ENCODE results near the gene RNPEP. TPM values are rescaled to one million over a fixed set of nuclear protein-coding genes. Genes with fewer than 3 reads are reported as not detected.
A peak's percentile ranks its signal among the peaks of the same experiment; 100 is the strongest.

The RNPEP gene
- total and polyA plus RNA-seq, 8 donors = 19.8 to 43.5 (median 28.0) TPM

DNA sequence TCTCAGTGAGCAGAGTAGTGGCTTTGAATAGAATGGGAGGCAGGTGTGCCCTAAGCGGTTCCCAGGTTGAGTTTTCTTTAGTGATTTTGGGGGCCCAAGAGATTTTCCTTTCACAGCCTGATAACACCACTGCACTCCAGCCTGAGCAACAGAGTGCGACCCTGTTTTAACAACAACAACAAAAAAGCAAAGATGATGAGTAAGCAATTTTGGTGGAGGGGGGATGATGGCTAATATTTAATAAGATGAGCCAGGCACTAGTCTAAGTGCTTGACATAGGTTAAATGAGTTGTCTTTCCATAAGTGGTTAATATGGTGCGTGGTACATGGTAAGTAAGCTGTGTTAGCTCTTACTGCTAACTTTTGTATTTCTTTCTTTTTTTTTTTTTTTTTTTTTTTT lies 2.0 kb downstream of the RNPEP start:
- Histone ChIP-seq H3K27ac (no peak overlapping the region), H3K9me3 (no peaks in the 10 kb centered on the region), H3K27me3 (no peaks in the 10 kb centered on the region), H3K36me3 (peaks cover 0 to 8% (median 3%) of the 10 kb centered on the region in 3 donors), H3K4me1 (peaks cover 0 to 11% (median 0%) of the 10 kb centered on the region in 3 donors), H3K4me3 (no peak overlapping the region)
- intact Hi-C loops (cut with DNase I) = no loop called here
- TF ChIP-seq, protein P1, sequence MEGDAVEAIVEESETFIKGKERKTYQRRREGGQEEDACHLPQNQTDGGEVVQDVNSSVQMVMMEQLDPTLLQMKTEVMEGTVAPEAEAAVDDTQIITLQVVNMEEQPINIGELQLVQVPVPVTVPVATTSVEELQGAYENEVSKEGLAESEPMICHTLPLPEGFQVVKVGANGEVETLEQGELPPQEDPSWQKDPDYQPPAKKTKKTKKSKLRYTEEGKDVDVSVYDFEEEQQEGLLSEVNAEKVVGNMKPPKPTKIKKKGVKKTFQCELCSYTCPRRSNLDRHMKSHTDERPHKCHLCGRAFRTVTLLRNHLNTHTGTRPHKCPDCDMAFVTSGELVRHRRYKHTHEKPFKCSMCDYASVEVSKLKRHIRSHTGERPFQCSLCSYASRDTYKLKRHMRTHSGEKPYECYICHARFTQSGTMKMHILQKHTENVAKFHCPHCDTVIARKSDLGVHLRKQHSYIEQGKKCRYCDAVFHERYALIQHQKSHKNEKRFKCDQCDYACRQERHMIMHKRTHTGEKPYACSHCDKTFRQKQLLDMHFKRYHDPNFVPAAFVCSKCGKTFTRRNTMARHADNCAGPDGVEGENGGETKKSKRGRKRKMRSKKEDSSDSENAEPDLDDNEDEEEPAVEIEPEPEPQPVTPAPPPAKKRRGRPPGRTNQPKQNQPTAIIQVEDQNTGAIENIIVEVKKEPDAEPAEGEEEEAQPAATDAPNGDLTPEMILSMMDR (IDR thresholded peaks at IDR 0.05) = no peak
- ATAC-seq (no peak), DNase-seq (no peak), FAIRE-seq (no peak)
- WGBS, 2 donors = 93 to 94% methylated on average over 3 of the region's 3 CpGs

DNA sequence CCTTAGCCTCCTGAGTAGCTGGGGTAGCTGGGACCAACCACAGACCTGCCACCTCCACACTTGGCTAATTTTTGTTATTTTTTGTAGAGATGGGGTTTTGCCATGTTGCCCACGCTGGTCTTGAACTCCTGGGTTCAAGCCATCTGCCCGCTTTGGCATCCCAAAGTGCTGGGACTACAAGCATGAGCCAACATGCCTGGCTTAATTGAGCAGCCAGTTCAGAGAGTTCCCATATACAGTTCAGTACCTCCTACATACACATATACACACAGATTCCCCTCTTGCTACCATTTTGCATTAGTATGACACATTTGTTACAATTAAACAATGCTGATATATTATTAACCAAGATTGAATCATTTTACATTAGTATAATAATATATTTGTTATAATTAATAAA lies 2.9 kb downstream of the RNPEP start:
- intact Hi-C loops (cut with DNase I) = no loop called here
- no peak for DNase-seq
- Histone ChIP-seq H3K4me1 (peaks cover 0 to 16% (median under 1%) of the 10 kb centered on the region in 3 donors), H3K27me3 (no peaks in the 10 kb centered on the region), H3K27ac (no peak overlapping the region), H3K9me3 (no peaks in the 10 kb centered on the region), H3K4me3 (no peak overlapping the region), H3K36me3 (peaks cover 0 to 11% (median 3%) of the 10 kb centered on the region in 3 donors)
- no peak for ATAC-seq
- FAIRE-seq = no peak
- WGBS, 2 donors = 77 to 95% methylated on average over 2 of the region's 2 CpGs
- TF ChIP-seq, protein P1 (IDR thresholded peaks at IDR 0.05) = no peak

DNA sequence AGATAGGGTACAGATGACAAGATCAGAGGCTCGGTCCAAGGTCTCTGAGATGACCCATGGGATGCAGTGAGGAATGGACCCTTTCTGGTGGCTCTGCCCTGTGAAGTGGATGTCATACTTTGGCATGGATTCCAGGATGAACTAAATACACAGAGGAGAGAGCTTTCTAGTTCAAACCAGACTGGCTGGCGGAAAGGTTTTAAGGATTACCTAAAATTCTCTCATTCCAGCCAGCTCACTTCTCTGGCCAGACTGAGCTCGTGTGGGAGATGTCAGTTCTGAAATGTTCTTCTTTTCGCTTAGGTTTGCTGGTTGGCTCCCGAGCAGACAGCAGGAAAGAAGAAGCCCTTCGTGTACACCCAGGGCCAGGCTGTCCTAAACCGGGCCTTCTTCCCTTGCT lies 6.2 kb downstream of the RNPEP start:
- Histone ChIP-seq H3K36me3 (peaks cover 0 to 11% (median 11%) of the 10 kb centered on the region in 3 donors), H3K9me3 (no peaks in the 10 kb centered on the region), H3K27me3 (no peaks in the 10 kb centered on the region), H3K4me3 (no peak overlapping the region), H3K27ac (no peak overlapping the region), H3K4me1 (peaks cover 0 to 15% (median 6%) of the 10 kb centered on the region in 3 donors)
- TF ChIP-seq, protein P1 (IDR thresholded peaks at IDR 0.05) = no peak
- DNase-seq (no peak), ATAC-seq (no peak), FAIRE-seq (no peak)
- intact Hi-C loops (cut with DNase I) = no loop called here
- 78 to 88% methylated on average over 7 of the region's 7 CpGs for WGBS, 2 donors

DNA sequence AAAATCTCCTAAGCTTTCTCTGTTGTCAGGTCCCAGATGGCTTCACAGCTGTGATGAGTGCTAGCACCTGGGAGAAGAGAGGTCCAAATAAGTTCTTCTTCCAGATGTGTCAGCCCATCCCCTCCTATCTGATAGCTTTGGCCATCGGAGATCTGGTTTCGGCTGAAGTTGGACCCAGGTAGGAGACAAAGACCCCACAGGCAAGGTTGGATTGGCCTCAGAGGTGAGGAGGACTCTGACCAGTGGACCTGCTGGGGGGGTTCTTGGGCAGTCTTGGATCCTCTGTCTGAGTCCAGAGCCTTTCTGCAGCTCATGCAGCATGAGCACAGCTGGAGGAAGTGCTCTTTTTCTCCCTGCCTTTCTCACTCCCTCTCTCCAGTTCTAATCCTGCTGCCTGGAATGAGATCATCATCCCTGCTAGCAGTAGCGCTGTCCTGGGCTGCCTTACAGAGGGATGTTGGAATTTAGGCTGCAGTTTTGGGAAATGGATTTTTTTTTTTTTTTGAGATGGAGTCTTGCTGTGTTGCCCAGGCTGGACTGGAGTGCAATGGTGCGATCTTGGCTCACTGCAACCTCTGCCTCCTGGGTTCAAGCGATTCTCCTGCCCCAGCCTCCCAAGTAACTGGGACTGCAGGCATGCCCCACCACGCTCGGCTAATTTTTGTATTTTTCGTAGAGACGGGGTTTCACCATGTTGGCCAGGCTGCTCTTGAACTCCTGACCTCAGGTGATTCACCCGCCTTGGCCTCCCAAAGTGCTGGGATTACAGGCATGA lies 7.1 kb downstream of the RNPEP start:
- peaks cover 0 to 11% (median 11%) of the 10 kb centered on the region in 3 donors for H3K36me3 ChIP-seq
- intact Hi-C loops (cut with DNase I) = no loop called here
- no peak for FAIRE-seq
- H3K27ac ChIP-seq = peak overlapping the region in 1 of 4 donors; percentile 41
- no peaks in the 10 kb centered on the region for H3K9me3 ChIP-seq
- ATAC-seq = no peak
- DNase-seq = no peak
- peaks cover 0 to 10% (median 6%) of the 10 kb centered on the region in 3 donors for H3K4me1 ChIP-seq
- 96 to 97% methylated on average over 10 of the region's 10 CpGs for WGBS, 2 donors
- H3K27me3 ChIP-seq = no peaks in the 10 kb centered on the region
- H3K4me3 ChIP-seq = no peak overlapping the region
- TF ChIP-seq, protein P1 (IDR thresholded peaks at IDR 0.05) = no peak

DNA sequence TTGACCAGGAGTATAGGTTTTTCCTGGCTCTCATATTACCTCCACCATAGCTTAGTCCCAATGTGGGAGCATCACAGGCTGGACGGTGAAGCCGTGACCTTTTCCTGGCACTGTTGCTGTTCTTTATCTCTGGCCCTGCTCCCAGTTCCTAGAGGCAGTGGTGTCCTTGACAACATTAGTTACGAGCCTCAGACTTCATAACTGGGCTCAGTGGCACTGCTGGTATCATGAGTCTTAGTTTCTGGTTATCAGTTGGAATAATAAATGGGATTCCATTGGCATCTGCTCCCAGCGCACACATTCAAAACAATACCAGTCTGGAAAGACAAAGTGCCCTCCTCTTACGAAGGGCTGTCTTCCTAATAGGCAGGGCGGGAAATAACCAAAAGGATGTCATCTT lies 8.0 kb downstream of the RNPEP start:
- no peak for FAIRE-seq

More for the DNA sequence above, 8.0 kb downstream of the RNPEP start:
- peak; percentile 83 to 96 (median 91) for ATAC-seq
- intact Hi-C loops (cut with DNase I) = no loop called here
- WGBS, 2 donors = 11 to 20% methylated on average over 6 of the region's 6 CpGs
- H3K36me3 ChIP-seq = peaks cover 0 to 11% (median 11%) of the 10 kb centered on the region in 3 donors
- DNase-seq = peak in 4 of 6 donors; percentile 58 to 74 (median 66)
- TF ChIP-seq, protein P1 (IDR thresholded peaks at IDR 0.05) = no peak
- H3K4me3 ChIP-seq = no peak overlapping the region
- H3K9me3 ChIP-seq = no peaks in the 10 kb centered on the region
- H3K27ac ChIP-seq = peak overlapping the region in 2 of 4 donors; percentile 34 to 41
- no peaks in the 10 kb centered on the region for H3K27me3 ChIP-seq
- peaks cover 0 to 10% (median 6%) of the 10 kb centered on the region in 3 donors for H3K4me1 ChIP-seq
